B cell (primary cell): ENCODE data around the gene OR6M1. TPM values are rescaled to one million over a fixed set of nuclear protein-coding genes. Genes with fewer than 3 reads are reported as not detected.

ENCODE experiments used
- ATAC-seq: fragments of 200-7000 bp; cut with Tn5 transposase; one replicate; pipeline ENCODE4 v1.10.0; 2021; ENCODE audit warnings: low read depth, mild to moderate bottlenecking, moderate number of reproducible peaks, moderate library complexity
- CTCF ChIA-PET: fragments of 350-600 bp; sonication (Branson Sonifier 250); formaldehyde crosslinking; loops from one replicate; lab custom pipeline; 2021; ENCODE audit warnings: antibody characterized with exemption, inconsistent platforms; lab: Charles Lee
- POLR2A ChIA-PET: fragments of 350-600 bp; sonication (Branson Sonifier 250); formaldehyde crosslinking; loops from one replicate; lab custom pipeline; 2021; ENCODE audit warnings: antibody characterized with exemption; lab: Charles Lee
- DNase-seq: peaks from one replicate; pipeline ENCODE4 v3.0.0; 2013
- H2AFZ ChIP-seq: 2 replicates; pipeline ENCODE4 v1.6.1; 2012; ENCODE audit warnings: mild to moderate bottlenecking, low read depth, low read length; ENCODE audit not compliant: insufficient read depth, poor library complexity, severe bottlenecking
- H3K27ac ChIP-seq, 2 donors: 1 replicate in 1 of 2; 2 replicates in 1 of 2; pipeline ENCODE4 v1.5.1; 2012 to 2013; ENCODE audit warnings: low read length in 2 of 2, mild to moderate bottlenecking in 2 of 2, moderate library complexity in 1 of 2
- H3K27me3 ChIP-seq, 4 experiments: fragments of 200-600 bp in 1 of 4; sonication (generic) in 1 of 4; replicated peaks in 1 of 4; 1 replicate in 2 of 4; 2 replicates in 2 of 4; pipeline versions ENCODE4 v1.6.1 to v1.7.0; 2013 to 2016; ENCODE audit warnings: low read length in 3 of 4, mild to moderate bottlenecking in 2 of 4, mixed read lengths in 1 of 4, moderate library complexity in 1 of 4; ENCODE audit not compliant: insufficient read depth in 4 of 4, control insufficient read depth in 3 of 4; ENCODE audit errors: control extremely low read depth in 1 of 4
- H3K36me3 ChIP-seq, 2 experiments: replicated peaks in 1 of 2; 1 replicate in 1 of 2; 2 replicates in 1 of 2; pipeline versions ENCODE4 v1.6.1 to v1.7.1; 2013; ENCODE audit warnings: low read length in 1 of 2; ENCODE audit not compliant: insufficient read depth in 2 of 2, control insufficient read depth in 1 of 2; ENCODE audit errors: control extremely low read depth in 1 of 2, extremely low read depth in 1 of 2
- H3K4me1 ChIP-seq, 2 donors: fragments of 200-600 bp in 1 of 2; sonication (generic) in 1 of 2; 1 replicate in 1 of 2; 2 replicates in 1 of 2; pipeline versions ENCODE4 v1.5.1 to v1.6.1; 2013 to 2017; ENCODE audit warnings: low read length in 2 of 2; ENCODE audit not compliant: control insufficient read depth in 2 of 2, insufficient read depth in 2 of 2
- H3K4me2 ChIP-seq: replicated peaks from 2 replicates; pipeline ENCODE3; 2012; ENCODE audit warnings: mild to moderate bottlenecking, low read depth, low read length; ENCODE audit not compliant: poor library complexity, severe bottlenecking
- H3K4me3 ChIP-seq, 5 experiments: fragments of 200-600 bp in 1 of 5; sonication (generic) in 1 of 5; 1 replicate in 3 of 5; 2 replicates in 2 of 5; pipeline versions ENCODE4 v1.5.1 to v1.7.0; 2011 to 2016; ENCODE audit warnings: low read length in 4 of 5, mild to moderate bottlenecking in 4 of 5, low read depth in 2 of 5, control low read depth in 1 of 5, moderate library complexity in 1 of 5; ENCODE audit not compliant: insufficient read depth in 1 of 5; ENCODE audit errors: control extremely low read depth in 1 of 5, extremely low read depth in 1 of 5
- H3K79me2 ChIP-seq: fragments of 200-600 bp; sonication (generic); one replicate; pipeline ENCODE4 v1.6.0; 2016; ENCODE audit warnings: low read length; ENCODE audit not compliant: control insufficient read depth, insufficient read depth
- H3K9ac ChIP-seq: fragments of 200-600 bp; sonication (generic); 2 replicates; pipeline ENCODE4 v1.6.1; 2017; ENCODE audit warnings: mild to moderate bottlenecking, low read length, moderate library complexity
- H3K9me3 ChIP-seq, 3 donors: one replicate each; pipeline versions ENCODE4 v1.6.1 to v1.7.1; 2013; ENCODE audit warnings: low read length in 2 of 3; ENCODE audit not compliant: control insufficient read depth in 2 of 3, insufficient read depth in 1 of 3; ENCODE audit errors: control extremely low read depth in 1 of 3
- H4K20me1 ChIP-seq: 2 replicates; pipeline ENCODE4 v1.6.0; 2012; ENCODE audit warnings: mild to moderate bottlenecking, low read length; ENCODE audit not compliant: insufficient read depth, control insufficient read depth, poor library complexity, severe bottlenecking
- H3K27ac Mint-ChIP-seq: one replicate; pipeline ENCODE4 v1.8.0; 2021; ENCODE audit warnings: mixed read lengths
- H3K27me3 Mint-ChIP-seq: one replicate; pipeline ENCODE4 v1.8.0; 2021; ENCODE audit warnings: mixed read lengths
- H3K4me1 Mint-ChIP-seq: one replicate; pipeline ENCODE4 v1.8.0; 2021; ENCODE audit warnings: mixed read lengths
- H3K4me3 Mint-ChIP-seq: one replicate; pipeline ENCODE4 v1.8.0; 2021; ENCODE audit warnings: mixed read lengths
- H3K9me3 Mint-ChIP-seq: one replicate; pipeline ENCODE4 v1.8.0; 2022; ENCODE audit warnings: mixed read lengths; ENCODE audit not compliant: insufficient read depth
- EZH2 ChIP-seq: IDR thresholded peaks from 2 replicates; pipeline ENCODE4 v1.6.1; 2012; ENCODE audit warnings: borderline replicate concordance, low read depth, mild to moderate bottlenecking, moderate library complexity, low read length; ENCODE audit not compliant: insufficient read depth, poor library complexity, severe bottlenecking
- WGBS: methylation state at CpG from one replicate; pipeline ENCODE4 v1.1.5; 2013; ENCODE audit warnings: missing lambda C conversion rate; ENCODE audit not compliant: insufficient coverage; 5-methylcytosine and 5-hydroxymethylcytosine counted together
- intact Hi-C: fragments of 100-400 bp; cut with micrococcal nuclease; formaldehyde crosslinking; loops from one replicate; pipeline ENCODE4 v1.10.0; 2022
- polyA plus RNA-seq: library from polyadenylated mRNA; depleted of rRNA; stranded (reverse); fragments of >200 nt; gene quantifications from 2 replicates; pipeline ENCODE4 v1.2.3, GENCODE V29; 2012
- total RNA-seq, 2 donors: library from RNA; stranded (reverse); fragments of 120-200 nt in 1 of 2; gene quantifications; 1 replicate in 1 of 2; 2 replicates in 1 of 2; pipeline versions ENCODE4 v1.2.3 to v1.2.4, GENCODE V29; 2013 to 2022
- TF ChIP-seq, protein P1 (sequence below): fragments of 200-600 bp; IDR thresholded peaks from one replicate; pipeline ENCODE4 v1.8.0; 2022; ENCODE audit warnings: antibody characterized with exemption, mild to moderate bottlenecking

OR6M1 gene
- total and polyA plus RNA-seq, 2 donors (not counting 1 experiment from before 2014, with no cell fraction given) = not detected

DNA sequence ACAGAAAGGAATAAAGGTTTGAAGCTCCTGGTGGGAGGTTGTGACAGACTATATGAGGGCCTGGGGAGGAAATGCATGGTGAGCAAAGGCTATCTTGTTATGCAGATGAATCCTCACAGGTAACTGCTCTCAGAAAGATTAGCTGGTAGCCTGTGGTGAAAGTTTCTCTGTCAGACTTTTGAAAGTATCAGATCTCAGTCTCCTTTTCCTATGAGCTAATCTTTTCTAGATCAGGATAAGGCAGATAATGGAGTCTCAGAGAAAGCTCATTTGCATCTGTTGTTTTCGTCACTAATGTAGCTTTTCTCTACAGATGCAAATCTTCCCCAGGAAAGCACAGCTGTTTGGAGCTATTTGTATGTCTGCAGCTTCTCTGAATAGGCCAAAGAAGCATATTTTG lies 30.9 kb downstream of the OR6M1 start:
- Mint-ChIP-seq H3K4me1 (no peaks in the 10 kb centered on the region), H3K9me3 (peaks cover 2% of the 10 kb centered on the region), H3K27me3 (peaks cover 5% of the 10 kb centered on the region), H3K27ac (no peak overlapping the region), H3K4me3 (no peak overlapping the region)
- ATAC-seq (no peak), DNase-seq (no peak)
- no peaks in the 10 kb centered on the region for H3K9me3 ChIP-seq
- no peaks in the 10 kb centered on the region for H3K79me2 ChIP-seq
- POLR2A ChIA-PET = no interaction called here
- H3K9ac ChIP-seq = no peak overlapping the region
- H3K27ac ChIP-seq = no peak overlapping the region
- no peaks in the 10 kb centered on the region for H3K36me3 ChIP-seq
- CTCF ChIA-PET = no interaction called here
- no CpG with 5 or more reads among the region's 1 CpG for WGBS
- H2AFZ ChIP-seq = no peak overlapping the region
- no peaks in the 10 kb centered on the region for H3K4me1 ChIP-seq
- no peak overlapping the region for H3K4me2 ChIP-seq
- intact Hi-C loops = no loop called here
- H4K20me1 ChIP-seq = no peaks in the 10 kb centered on the region
- H3K27me3 ChIP-seq = peaks cover 0 to 3% (median 0%) of the 10 kb centered on the region in 4 experiments
- no peak overlapping the region for H3K4me3 ChIP-seq
- no peak for TF ChIP-seq EZH2
- TF ChIP-seq, protein P1, sequence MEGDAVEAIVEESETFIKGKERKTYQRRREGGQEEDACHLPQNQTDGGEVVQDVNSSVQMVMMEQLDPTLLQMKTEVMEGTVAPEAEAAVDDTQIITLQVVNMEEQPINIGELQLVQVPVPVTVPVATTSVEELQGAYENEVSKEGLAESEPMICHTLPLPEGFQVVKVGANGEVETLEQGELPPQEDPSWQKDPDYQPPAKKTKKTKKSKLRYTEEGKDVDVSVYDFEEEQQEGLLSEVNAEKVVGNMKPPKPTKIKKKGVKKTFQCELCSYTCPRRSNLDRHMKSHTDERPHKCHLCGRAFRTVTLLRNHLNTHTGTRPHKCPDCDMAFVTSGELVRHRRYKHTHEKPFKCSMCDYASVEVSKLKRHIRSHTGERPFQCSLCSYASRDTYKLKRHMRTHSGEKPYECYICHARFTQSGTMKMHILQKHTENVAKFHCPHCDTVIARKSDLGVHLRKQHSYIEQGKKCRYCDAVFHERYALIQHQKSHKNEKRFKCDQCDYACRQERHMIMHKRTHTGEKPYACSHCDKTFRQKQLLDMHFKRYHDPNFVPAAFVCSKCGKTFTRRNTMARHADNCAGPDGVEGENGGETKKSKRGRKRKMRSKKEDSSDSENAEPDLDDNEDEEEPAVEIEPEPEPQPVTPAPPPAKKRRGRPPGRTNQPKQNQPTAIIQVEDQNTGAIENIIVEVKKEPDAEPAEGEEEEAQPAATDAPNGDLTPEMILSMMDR = no peak

DNA sequence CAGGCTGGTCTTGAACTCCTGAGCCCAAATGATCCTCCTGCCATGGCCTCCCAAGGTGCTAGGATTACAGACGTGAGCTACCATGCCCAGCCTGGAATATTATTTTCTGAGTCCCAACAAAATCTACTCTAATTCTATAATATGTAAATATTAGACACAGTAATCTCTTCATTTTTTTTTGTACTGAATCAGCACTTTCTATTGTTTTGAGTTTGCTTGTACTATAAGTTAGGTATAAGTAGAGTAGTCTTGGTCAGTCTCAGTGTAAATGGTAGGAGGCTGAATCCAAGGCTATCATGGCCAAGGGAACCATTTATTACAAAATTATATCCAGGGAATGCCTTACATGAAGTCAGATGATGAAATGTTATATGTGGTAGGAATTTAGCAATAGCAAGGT lies 32.2 kb downstream of the OR6M1 start:
- Mint-ChIP-seq H3K4me1 (no peaks in the 10 kb centered on the region), H3K4me3 (no peak overlapping the region), H3K27me3 (peaks cover 2% of the 10 kb centered on the region), H3K9me3 (peaks cover 2% of the 10 kb centered on the region), H3K27ac (no peak overlapping the region)
- Histone ChIP-seq H3K27ac (no peak overlapping the region), H3K4me1 (no peaks in the 10 kb centered on the region), H3K9me3 (no peaks in the 10 kb centered on the region), H3K4me3 (no peak overlapping the region), H3K36me3 (no peaks in the 10 kb centered on the region), H3K9ac (no peak overlapping the region), H3K27me3 (peaks cover 0 to 3% (median 0%) of the 10 kb centered on the region in 4 experiments), H2AFZ (no peak overlapping the region), H3K4me2 (no peak overlapping the region), H4K20me1 (no peaks in the 10 kb centered on the region), H3K79me2 (no peaks in the 10 kb centered on the region)
- no CpG with 5 or more reads among the region's 1 CpG for WGBS
- DNase-seq (no peak), ATAC-seq (no peak)
- intact Hi-C loops = no loop called here
- CTCF ChIA-PET = no interaction called here
- POLR2A ChIA-PET = no interaction called here
- TF ChIP-seq, protein P1 = no peak
- no peak for TF ChIP-seq EZH2
